HUES48 (cell line): ENCODE measurements around the gene CYBRD1.
A peak's percentile ranks its signal among the peaks of the same experiment; 100 is the strongest.

Source experiments
- H3K27ac ChIP-seq: one replicate; pipeline ENCODE4 v1.7.0; 2013; ENCODE audit warnings: low read depth, low read length, inconsistent platforms
- H3K27me3 ChIP-seq: 2 replicates; pipeline ENCODE4 v1.6.1; 2013; ENCODE audit warnings: mild to moderate bottlenecking, low read length; ENCODE audit not compliant: control insufficient read depth, insufficient read depth
- H3K36me3 ChIP-seq: 2 replicates; pipeline ENCODE4 v1.6.1; 2013; ENCODE audit warnings: low read length; ENCODE audit not compliant: control insufficient read depth, insufficient read depth
- H3K4me1 ChIP-seq: 2 replicates; pipeline ENCODE4 v1.6.1; 2013; ENCODE audit warnings: mild to moderate bottlenecking, low read length; ENCODE audit not compliant: control insufficient read depth, insufficient read depth
- H3K4me3 ChIP-seq: 2 replicates; pipeline ENCODE4 v1.5.1; 2013; ENCODE audit warnings: mild to moderate bottlenecking, low read depth, low read length
- H3K9ac ChIP-seq: 2 replicates; pipeline ENCODE4 v1.6.1; 2013; ENCODE audit warnings: mild to moderate bottlenecking, low read depth, low read length, moderate library complexity
- H3K9me3 ChIP-seq: 2 replicates; pipeline ENCODE4 v1.6.1; 2013; ENCODE audit warnings: low read length; ENCODE audit not compliant: control insufficient read depth, insufficient read depth

The CYBRD1 gene, protein sequence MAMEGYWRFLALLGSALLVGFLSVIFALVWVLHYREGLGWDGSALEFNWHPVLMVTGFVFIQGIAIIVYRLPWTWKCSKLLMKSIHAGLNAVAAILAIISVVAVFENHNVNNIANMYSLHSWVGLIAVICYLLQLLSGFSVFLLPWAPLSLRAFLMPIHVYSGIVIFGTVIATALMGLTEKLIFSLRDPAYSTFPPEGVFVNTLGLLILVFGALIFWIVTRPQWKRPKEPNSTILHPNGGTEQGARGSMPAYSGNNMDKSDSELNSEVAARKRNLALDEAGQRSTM

DNA sequence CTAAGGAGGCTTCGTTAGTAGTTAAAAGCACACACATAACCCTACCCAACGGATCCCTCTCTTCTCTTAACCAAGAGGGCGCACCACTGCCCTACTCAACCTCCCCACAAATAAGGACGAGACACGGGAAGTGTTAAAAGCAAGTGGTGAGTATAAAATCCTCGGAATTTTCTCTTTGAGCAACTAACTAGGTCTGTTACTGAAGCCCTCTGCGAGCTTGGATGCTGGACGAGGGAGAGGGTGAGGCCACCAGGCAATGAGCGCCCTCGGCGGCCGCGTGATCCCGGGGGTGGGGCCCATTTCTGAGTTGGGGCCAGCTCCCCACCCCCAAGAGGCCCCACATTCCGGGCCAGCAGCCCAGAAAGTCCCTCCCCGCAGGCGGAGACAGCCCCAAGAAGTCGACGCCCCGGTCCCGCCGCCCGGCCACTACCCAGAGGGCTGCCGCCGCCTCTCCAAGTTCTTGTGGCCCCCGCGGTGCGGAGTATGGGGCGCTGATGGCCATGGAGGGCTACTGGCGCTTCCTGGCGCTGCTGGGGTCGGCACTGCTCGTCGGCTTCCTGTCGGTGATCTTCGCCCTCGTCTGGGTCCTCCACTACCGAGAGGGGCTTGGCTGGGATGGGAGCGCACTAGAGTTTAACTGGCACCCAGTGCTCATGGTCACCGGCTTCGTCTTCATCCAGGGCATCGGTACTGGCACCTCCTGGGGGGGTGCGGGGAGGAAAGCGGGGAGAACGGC is at the start of gene CYBRD1:
Gene CYBRD1 (plus strand): TSS at position 423 of the 736 bp plus-strand sequence. CDS start 72 bp downstream, at position 495.
- H3K27me3 ChIP-seq, result peaks cover 14% of the 10 kb centered on the region

DNA sequence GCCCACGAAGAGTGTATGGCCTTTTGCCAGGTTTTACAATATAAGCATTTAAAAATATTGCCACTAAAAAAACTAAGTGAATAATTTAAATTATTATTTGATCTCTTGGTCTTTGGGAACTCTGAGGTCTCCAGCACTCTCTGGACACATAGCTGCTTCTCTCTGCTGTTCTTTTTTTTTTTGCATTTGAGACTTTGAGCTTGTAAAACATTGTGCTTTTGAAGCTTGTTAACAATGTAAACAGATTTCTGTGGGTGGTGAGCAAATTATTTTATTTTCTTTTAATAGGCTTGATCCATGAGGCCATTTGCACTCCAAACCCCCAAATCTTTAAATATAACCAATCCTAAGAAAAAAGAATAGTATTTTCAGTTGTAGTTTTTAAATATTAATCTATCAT is 46.3 kb upstream of the CYBRD1 start:
- no peaks in the 10 kb centered on the region for H3K27me3 ChIP-seq
- H3K27ac ChIP-seq, result no peak overlapping the region
- no peaks in the 10 kb centered on the region for H3K4me1 ChIP-seq
- H3K9me3 ChIP-seq, result no peaks in the 10 kb centered on the region
- H3K4me3 ChIP-seq, result no peak overlapping the region
- H3K36me3 ChIP-seq, result peaks cover 76% of the 10 kb centered on the region
- H3K9ac ChIP-seq, result no peak overlapping the region

More for the DNA sequence above, at the start of gene CYBRD1:
- Histone ChIP-seq H3K36me3 (no peaks in the 10 kb centered on the region), H3K9me3 (no peaks in the 10 kb centered on the region), H3K27ac (peak within 1 kb of the TSS; percentile 61), H3K4me3 (peak within 1 kb of the TSS; percentile 90), H3K4me1 (peaks cover 19% of the 10 kb centered on the region), H3K9ac (peak within 1 kb of the TSS; percentile 59)

DNA sequence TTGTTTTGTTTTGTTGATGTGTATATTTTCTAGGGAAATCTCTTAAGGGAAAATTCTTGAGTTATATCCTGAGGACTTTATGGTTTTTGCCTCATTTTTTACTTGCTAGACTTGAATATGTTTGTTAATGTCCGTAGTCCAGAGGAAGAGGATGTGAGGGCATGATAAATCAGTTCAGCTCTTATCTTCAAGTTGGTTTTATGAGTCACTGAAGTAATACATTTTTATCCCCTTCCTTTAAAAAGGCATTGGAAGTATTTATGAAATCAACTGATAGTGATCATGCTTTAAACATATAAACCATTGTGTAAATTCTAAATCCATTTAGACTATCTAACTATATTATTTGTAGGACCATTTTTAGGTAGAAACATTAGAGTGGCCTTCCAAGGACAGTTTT is 43.9 kb upstream of the CYBRD1 start:
- Histone ChIP-seq H3K4me1 (peaks cover 11% of the 10 kb centered on the region), H3K27me3 (no peaks in the 10 kb centered on the region), H3K4me3 (no peak overlapping the region), H3K36me3 (peaks cover 73% of the 10 kb centered on the region), H3K9me3 (no peaks in the 10 kb centered on the region), H3K27ac (no peak overlapping the region), H3K9ac (no peak overlapping the region)

DNA sequence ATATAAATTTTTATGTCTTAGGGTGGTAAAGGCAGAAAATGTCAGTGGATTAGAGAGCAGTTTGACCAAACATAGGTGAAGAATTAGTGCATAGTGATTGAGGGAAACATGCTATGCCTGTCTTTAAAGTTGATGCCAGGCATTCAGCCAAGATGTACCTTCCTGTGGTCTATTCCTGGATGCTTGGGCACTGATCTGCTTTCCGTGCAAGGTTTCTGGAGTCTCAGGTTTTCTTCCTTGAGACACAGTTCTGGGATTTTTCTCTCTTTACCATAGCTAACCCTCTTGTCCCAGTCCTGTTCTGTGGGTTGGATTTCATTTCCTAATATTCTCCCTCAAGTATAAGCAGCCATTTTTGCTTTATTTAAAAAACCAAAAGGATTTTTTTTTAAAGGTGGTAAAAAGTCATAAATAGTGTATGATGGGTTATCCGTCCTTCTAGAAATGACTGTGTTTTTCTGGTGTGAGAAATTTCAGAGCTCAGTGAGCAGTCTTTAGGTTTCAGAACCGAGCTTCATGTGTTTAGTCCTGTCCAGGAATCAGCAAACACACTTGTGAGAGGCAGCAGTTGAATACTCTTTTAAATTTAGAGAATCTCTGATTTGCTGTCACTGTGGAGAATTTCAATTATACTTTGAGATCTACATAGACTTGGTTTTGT is 43.0 kb upstream of the CYBRD1 start:
- no peak overlapping the region for H3K9ac ChIP-seq
- no peak overlapping the region for H3K27ac ChIP-seq
- H3K9me3 ChIP-seq, result no peaks in the 10 kb centered on the region
- peaks cover 11% of the 10 kb centered on the region for H3K4me1 ChIP-seq
- peaks cover 72% of the 10 kb centered on the region for H3K36me3 ChIP-seq
- H3K4me3 ChIP-seq, result no peak overlapping the region
- no peaks in the 10 kb centered on the region for H3K27me3 ChIP-seq

DNA sequence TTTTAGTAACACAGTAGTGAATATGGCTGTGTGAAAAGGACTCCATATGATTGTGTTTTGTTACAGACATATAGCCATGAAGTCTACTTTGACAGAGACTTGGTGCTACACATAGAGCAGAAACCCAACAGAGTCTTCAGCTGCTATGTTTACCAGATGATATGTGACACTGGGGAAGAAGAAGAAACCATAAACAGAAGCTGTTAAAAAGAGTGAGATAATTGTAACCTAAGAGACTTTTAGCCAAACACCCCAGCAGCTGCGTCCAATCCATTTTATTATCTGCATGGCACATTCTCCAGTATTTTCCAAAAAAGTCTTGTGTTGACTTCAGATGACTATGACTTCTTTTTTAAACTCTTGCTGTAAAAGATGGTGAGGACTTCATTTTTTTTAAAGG is 41.4 kb upstream of the CYBRD1 start:
- H3K27me3 ChIP-seq, result no peaks in the 10 kb centered on the region
- peaks cover 11% of the 10 kb centered on the region for H3K4me1 ChIP-seq
- H3K9ac ChIP-seq, result no peak overlapping the region
- H3K4me3 ChIP-seq, result no peak overlapping the region
- no peaks in the 10 kb centered on the region for H3K9me3 ChIP-seq
- no peak overlapping the region for H3K27ac ChIP-seq
- peaks cover 60% of the 10 kb centered on the region for H3K36me3 ChIP-seq

- no peak overlapping the region for H3K27ac ChIP-seq
- no peaks in the 10 kb centered on the region for H3K9me3 ChIP-seq
- H3K4me1 ChIP-seq, result peaks cover 11% of the 10 kb centered on the region
- peaks cover 46% of the 10 kb centered on the region for H3K36me3 ChIP-seq
- no peak overlapping the region for H3K4me3 ChIP-seq
- H3K27me3 ChIP-seq, result no peaks in the 10 kb centered on the region
- H3K9ac ChIP-seq, result no peak overlapping the region
Observed at GRCh38 chr2:171482308-171482707, 40.0 kb upstream of the CYBRD1 start.

DNA sequence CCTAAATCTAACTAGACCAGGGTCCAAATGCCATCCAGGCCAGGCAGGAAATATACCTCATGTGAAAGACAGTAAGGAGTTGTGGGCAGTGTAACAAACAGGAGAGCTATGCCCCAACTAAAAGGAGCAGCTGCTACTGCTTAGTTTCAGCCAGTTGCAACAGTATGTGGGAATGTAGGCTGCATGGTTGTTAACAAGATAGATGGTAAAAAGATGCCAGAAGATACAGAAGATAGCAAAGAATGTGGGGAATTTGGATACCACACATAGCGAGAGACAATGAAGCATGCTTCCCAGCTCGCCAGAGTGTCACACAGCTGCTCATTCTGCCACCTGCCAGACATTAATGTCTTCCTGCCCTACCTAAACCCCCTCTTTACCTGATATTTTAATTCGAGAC is 39.4 kb upstream of the CYBRD1 start:
- peaks cover 40% of the 10 kb centered on the region for H3K36me3 ChIP-seq
- H3K9ac ChIP-seq, result no peak overlapping the region
- peaks cover 11% of the 10 kb centered on the region for H3K4me1 ChIP-seq

DNA sequence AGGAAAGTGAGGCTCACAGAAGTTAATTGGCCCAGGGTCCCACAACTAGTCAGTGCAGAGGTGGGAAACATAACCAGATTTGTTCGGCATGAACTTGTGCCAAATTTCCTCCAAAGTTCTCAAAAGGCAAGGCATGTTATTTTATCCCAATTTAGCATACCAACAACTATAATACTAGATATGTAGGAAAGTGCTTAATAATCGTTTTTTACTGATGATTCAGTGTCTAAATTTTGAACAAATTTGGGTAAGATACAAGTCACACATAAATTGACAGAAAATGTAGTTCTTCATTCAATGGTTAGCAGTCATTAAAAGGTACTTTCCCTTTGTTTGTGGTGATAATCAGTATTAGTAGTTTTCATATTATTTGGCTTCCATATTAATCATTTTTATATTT is 38.5 kb upstream of the CYBRD1 start:
- H3K9ac ChIP-seq, result no peak overlapping the region
- no peaks in the 10 kb centered on the region for H3K27me3 ChIP-seq
- peaks cover 38% of the 10 kb centered on the region for H3K36me3 ChIP-seq
- H3K9me3 ChIP-seq, result no peaks in the 10 kb centered on the region
- peaks cover 11% of the 10 kb centered on the region for H3K4me1 ChIP-seq
- H3K27ac ChIP-seq, result no peak overlapping the region
- no peak overlapping the region for H3K4me3 ChIP-seq

More for the DNA sequence above, 39.4 kb upstream of the CYBRD1 start:
- Histone ChIP-seq H3K27ac (peak overlapping the region; percentile 18), H3K9me3 (no peaks in the 10 kb centered on the region), H3K27me3 (no peaks in the 10 kb centered on the region), H3K4me3 (no peak overlapping the region)

DNA sequence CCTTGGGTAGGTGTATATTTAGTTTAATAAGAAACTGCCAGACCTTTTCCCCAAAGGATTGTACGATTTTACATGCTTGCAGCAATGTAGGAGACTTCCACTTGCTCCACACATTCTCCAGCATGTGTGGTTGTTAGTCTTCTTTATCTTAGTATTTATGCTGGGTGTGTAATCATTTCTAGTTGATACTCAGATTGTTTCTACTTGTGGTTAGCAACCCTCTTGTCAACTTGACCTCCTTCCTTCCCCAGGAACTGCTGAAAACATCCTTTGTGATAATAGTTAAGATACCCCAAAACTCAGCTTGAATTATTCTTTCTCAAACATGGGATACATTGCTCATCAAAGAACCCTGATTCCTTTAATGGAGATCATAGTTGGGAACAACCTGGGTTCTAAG is 37.2 kb upstream of the CYBRD1 start:
- Histone ChIP-seq H3K27me3 (no peaks in the 10 kb centered on the region), H3K4me3 (no peak overlapping the region), H3K36me3 (peaks cover 33% of the 10 kb centered on the region), H3K9ac (no peak overlapping the region), H3K4me1 (peaks cover 11% of the 10 kb centered on the region), H3K9me3 (no peaks in the 10 kb centered on the region), H3K27ac (no peak overlapping the region)

DNA sequence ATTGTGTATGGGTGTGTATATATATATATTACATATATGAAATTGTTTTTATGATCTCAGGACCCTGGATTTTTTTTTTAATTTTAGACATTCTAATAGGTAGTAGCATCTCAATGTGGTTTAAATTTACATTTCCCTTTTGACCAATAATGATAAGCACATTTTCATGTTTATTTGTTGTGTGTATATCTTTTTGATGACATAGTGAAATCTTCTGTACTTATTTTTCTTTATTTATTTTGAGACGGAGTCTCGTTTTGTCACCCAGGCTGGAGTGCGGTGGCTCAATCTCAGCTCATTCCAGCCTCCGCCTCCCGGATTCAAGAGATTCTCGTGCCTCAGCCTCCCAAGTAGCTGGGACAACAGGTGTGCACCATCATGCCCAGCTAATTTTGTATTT is 35.1 kb upstream of the CYBRD1 start:
- no peak overlapping the region for H3K27ac ChIP-seq
- peaks cover 15% of the 10 kb centered on the region for H3K36me3 ChIP-seq
- H3K9ac ChIP-seq, result no peak overlapping the region
- H3K27me3 ChIP-seq, result no peaks in the 10 kb centered on the region
- peaks cover 16% of the 10 kb centered on the region for H3K4me1 ChIP-seq
- no peaks in the 10 kb centered on the region for H3K9me3 ChIP-seq
- no peak overlapping the region for H3K4me3 ChIP-seq

- H3K27ac ChIP-seq, result no peak overlapping the region
- H3K27me3 ChIP-seq, result no peaks in the 10 kb centered on the region
- no peaks in the 10 kb centered on the region for H3K9me3 ChIP-seq
- no peak overlapping the region for H3K4me3 ChIP-seq
- peaks cover 10% of the 10 kb centered on the region for H3K4me1 ChIP-seq
- H3K9ac ChIP-seq, result no peak overlapping the region
- peaks cover 15% of the 10 kb centered on the region for H3K36me3 ChIP-seq
Observed at GRCh38 chr2:171487803-171488259, 34.4 kb upstream of the CYBRD1 start.
